ENCODE measurements around the gene BTBD9.
A peak's percentile ranks its signal among the peaks of the same experiment; 100 is the strongest.

BTBD9 gene

DNA sequence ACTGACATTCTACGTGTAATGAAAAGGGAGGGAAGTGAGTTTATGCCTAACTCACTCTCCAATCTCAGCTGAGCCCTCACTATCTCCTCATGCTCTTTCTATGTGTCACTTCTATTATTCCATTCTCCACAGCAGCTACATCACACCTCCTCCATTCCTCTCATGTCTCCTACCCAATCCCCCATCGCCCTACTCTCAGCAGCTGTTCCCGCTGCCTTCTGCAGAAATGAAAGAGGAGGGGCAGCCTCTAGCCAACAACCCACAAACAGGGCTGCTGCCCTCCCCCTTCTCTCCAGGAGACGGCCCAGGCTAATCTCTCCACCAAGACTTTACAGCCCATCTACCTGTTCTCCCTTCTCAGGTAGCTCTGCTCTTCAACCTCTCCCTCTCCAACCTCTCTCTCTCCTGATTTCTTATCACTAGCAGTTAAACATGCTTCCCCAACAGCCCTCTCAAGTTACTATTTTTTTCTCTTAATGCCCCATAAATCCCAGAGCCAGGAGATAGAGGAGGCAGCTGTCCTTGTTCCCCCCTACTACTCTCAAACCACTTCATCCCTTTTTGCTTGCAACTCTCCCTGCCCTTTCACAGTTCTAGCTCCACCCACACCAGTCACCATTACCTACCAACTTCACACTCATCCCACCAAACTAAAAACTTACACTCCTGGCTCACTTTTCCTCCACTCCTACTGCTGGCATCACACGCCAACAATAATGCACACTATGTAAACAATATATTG lies 136.5 kb downstream of the BTBD9 start:
- no peaks in the 10 kb centered on the region for H3K9me3 ChIP-seq
- no peak for TF ChIP-seq CTCF (IDR thresholded peaks at IDR 0.05; ENCODE audit: low read depth, low read length)
- no peaks in the 10 kb centered on the region for H3K27me3 ChIP-seq
- peaks cover 43% of the 10 kb centered on the region for H3K4me1 ChIP-seq
- H3K4me3 ChIP-seq (ENCODE audit: low read depth, low read length): no peak overlapping the region
- H3K36me3 ChIP-seq: no peaks in the 10 kb centered on the region
- no peak for DNase-seq

- TF ChIP-seq CTCF (IDR thresholded peaks at IDR 0.05; ENCODE audit: low read depth, low read length): no peak
- H3K4me3 ChIP-seq (ENCODE audit: low read depth, low read length): no peak overlapping the region
- H3K4me1 ChIP-seq: peaks cover 49% of the 10 kb centered on the region
- DNase-seq: no peak
- H3K9me3 ChIP-seq: no peaks in the 10 kb centered on the region
- H3K36me3 ChIP-seq: no peaks in the 10 kb centered on the region
- no peaks in the 10 kb centered on the region for H3K27me3 ChIP-seq
These were observed 137.3 kb downstream of the BTBD9 start for GRCh38 chr6:38502423-38502822.

GRCh38 chr6:38501931-38502330 lies 137.8 kb downstream of the BTBD9 start:
- no peaks in the 10 kb centered on the region for H3K36me3 ChIP-seq
- no peak overlapping the region for H3K4me3 ChIP-seq (ENCODE audit: low read depth, low read length)
- peak; percentile 94 for DNase-seq
- no peak for TF ChIP-seq CTCF (IDR thresholded peaks at IDR 0.05; ENCODE audit: low read depth, low read length)
- no peaks in the 10 kb centered on the region for H3K9me3 ChIP-seq
- H3K4me1 ChIP-seq: peaks cover 49% of the 10 kb centered on the region
- no peaks in the 10 kb centered on the region for H3K27me3 ChIP-seq

DNA sequence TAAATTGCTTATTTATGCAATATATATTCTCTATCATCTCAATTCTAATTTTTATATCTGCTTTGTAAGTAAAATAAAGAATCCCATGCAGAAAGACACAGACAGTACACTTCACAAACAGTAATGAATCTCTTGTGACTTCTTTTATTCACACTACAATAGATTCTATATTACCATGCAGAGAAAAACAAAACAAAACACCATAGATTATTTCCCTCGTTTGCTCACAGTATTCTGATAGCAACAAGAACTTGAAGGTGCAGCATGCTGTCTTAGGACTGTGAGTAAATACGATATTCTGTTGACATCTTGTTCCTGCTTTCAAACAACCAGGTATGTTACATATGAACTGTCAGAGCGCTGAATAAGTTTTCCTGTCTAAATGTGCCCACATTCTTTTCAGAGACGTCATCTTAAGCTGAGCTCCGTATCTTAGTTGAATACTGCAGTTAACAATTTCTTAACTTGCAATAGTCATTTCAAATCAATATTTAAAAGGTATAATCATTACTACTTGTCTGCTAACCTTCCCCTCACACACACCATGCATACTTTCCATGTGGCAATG lies 140.1 kb downstream of the BTBD9 start:
- Histone ChIP-seq H3K4me3 (ENCODE audit: low read depth, low read length) (no peak overlapping the region), H3K9me3 (no peaks in the 10 kb centered on the region), H3K36me3 (no peaks in the 10 kb centered on the region), H3K27me3 (no peaks in the 10 kb centered on the region), H3K4me1 (peaks cover 49% of the 10 kb centered on the region)
- no peak for DNase-seq
- TF ChIP-seq CTCF (IDR thresholded peaks at IDR 0.05; ENCODE audit: low read depth, low read length): no peak

GRCh38 chr6:38498805-38499445 lies 140.8 kb downstream of the BTBD9 start:
- TF ChIP-seq CTCF (IDR thresholded peaks at IDR 0.05; ENCODE audit: low read depth, low read length): no peak
- H3K9me3 ChIP-seq: no peaks in the 10 kb centered on the region
- DNase-seq: no peak
- H3K4me3 ChIP-seq (ENCODE audit: low read depth, low read length): no peak overlapping the region
- H3K36me3 ChIP-seq: no peaks in the 10 kb centered on the region
- no peaks in the 10 kb centered on the region for H3K27me3 ChIP-seq
- H3K4me1 ChIP-seq: peaks cover 43% of the 10 kb centered on the region

DNA sequence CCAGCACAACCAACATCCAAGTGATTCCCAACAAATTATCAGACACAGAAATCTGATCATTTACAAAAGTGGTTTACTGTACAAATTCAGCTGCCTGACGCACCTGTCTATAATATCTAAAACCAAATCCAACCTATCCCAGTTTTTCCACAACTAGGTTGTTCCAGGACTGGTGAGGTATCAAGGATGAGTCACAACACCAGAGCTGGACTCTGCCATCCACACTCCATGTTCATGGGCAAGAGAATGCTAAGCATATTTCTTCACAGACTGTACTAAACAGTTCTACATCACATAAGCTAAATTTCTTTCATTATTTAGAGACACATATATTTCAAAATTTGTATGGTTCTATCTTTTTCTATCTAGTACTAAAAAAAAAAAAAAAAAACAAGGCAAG lies 141.6 kb downstream of the BTBD9 start:
- no peak for TF ChIP-seq CTCF (IDR thresholded peaks at IDR 0.05; ENCODE audit: low read depth, low read length)
- Histone ChIP-seq H3K4me3 (ENCODE audit: low read depth, low read length) (no peak overlapping the region), H3K4me1 (peaks cover 43% of the 10 kb centered on the region), H3K9me3 (no peaks in the 10 kb centered on the region), H3K27me3 (no peaks in the 10 kb centered on the region), H3K36me3 (no peaks in the 10 kb centered on the region)
- DNase-seq: no peak
